HEK293 (cell line): ENCODE results near the gene SSBP3.

Experiments used
- CTCF ChIA-PET: fragments of 350-600 bp; formaldehyde crosslinking; extraction: SDS; loops from one replicate; lab custom pipeline; 2021; ENCODE audit warnings: antibody characterized with exemption; lab: Yijun Ruan, JAX
- POLR2A ChIA-PET: fragments of 300-600 bp; formaldehyde crosslinking; extraction: SDS; loops from one replicate; lab custom pipeline; 2020; ENCODE audit warnings: antibody characterized with exemption, inconsistent platforms; lab: Yijun Ruan, JAX
- H3K27ac ChIP-seq: fragments of 200-500 bp; sonication (Bioruptor generic); 2 replicates; pipeline ENCODE4 v1.5.1; 2014; ENCODE audit warnings: low read depth, low read length, control low read depth, inconsistent platforms; ENCODE audit errors: extremely low read depth
- H3K36me3 ChIP-seq, 2 experiments: fragments of 200-500 bp in 1 of 2; sonication (Bioruptor generic) in 1 of 2; 1 replicate in 1 of 2; 2 replicates in 1 of 2; pipeline ENCODE4 v1.5.1; 2014 to 2017; ENCODE audit warnings: inconsistent platforms in 2 of 2, low read length in 2 of 2; ENCODE audit not compliant: control insufficient read depth in 2 of 2, insufficient read depth in 1 of 2
- H3K4me1 ChIP-seq: fragments of 200-500 bp; sonication (Bioruptor generic); 2 replicates; pipeline ENCODE4 v1.5.1; 2014; ENCODE audit warnings: mild to moderate bottlenecking, low read length, inconsistent platforms; ENCODE audit not compliant: control insufficient read depth, insufficient read depth
- H3K4me3 ChIP-seq: 2 replicates; pipeline ENCODE4 v1.5.1; 2011; ENCODE audit warnings: low read depth, mild to moderate bottlenecking, control low read depth, low read length, moderate library complexity
- H3K9me3 ChIP-seq: fragments of 200-500 bp; sonication (Bioruptor generic); 2 replicates; pipeline ENCODE4 v1.5.1; 2014; ENCODE audit warnings: low read depth, low read length, inconsistent platforms; ENCODE audit not compliant: control insufficient read depth, insufficient read depth
- CTCF ChIP-seq: fragments of 450-650 bp; formaldehyde crosslinking; IDR thresholded peaks from 2 replicates; pipeline ENCODE4 v1.5.1; 2016; ENCODE audit warnings: missing biosample characterization, missing genetic modification characterization
- HOXC10 ChIP-seq: sonication (generic); formaldehyde crosslinking; IDR thresholded peaks from 2 replicates; pipeline ENCODE4 v1.8.1; 2023; ENCODE audit warnings: mild to moderate bottlenecking, missing genetic modification reagents
- KLF17 ChIP-seq: fragments of 450-650 bp; formaldehyde crosslinking; IDR thresholded peaks from 2 replicates; pipeline ENCODE4 v1.5.1; 2016; ENCODE audit warnings: missing biosample characterization, missing genetic modification characterization
- MYNN ChIP-seq: fragments of 450-650 bp; formaldehyde crosslinking; IDR thresholded peaks from 2 replicates; pipeline ENCODE4 v1.5.1; 2016; ENCODE audit warnings: missing biosample characterization, missing genetic modification characterization, borderline replicate concordance
- PRDM2 ChIP-seq: fragments of 450-650 bp; formaldehyde crosslinking; IDR thresholded peaks from 2 replicates; pipeline ENCODE4 v1.5.1; 2016; ENCODE audit warnings: missing biosample characterization, missing genetic modification characterization, borderline replicate concordance
- SP3 ChIP-seq: fragments of 450-650 bp; formaldehyde crosslinking; IDR thresholded peaks from 2 replicates; pipeline ENCODE4 v1.5.1; 2016; ENCODE audit warnings: missing biosample characterization, missing genetic modification characterization
- ZNF24 ChIP-seq: fragments of 450-650 bp; formaldehyde crosslinking; IDR thresholded peaks from 2 replicates; pipeline ENCODE4 v1.5.1; 2016; ENCODE audit warnings: missing biosample characterization, missing genetic modification characterization
- ZNF274 ChIP-seq, 2 experiments: fragments of 200-500 bp in 1 of 2; fragments of 450-650 bp in 1 of 2; sonication (Bioruptor generic) in 1 of 2; formaldehyde crosslinking in 1 of 2; IDR thresholded peaks; 2 replicates each; pipeline versions ENCODE4 v1.5.1 to v1.6.1; 2014 to 2016; ENCODE audit warnings: borderline replicate concordance in 1 of 2, inconsistent platforms in 1 of 2, low read length in 1 of 2, missing biosample characterization in 1 of 2, missing genetic modification characterization in 1 of 2
- ZNF449 ChIP-seq: fragments of 450-650 bp; formaldehyde crosslinking; IDR thresholded peaks from 2 replicates; pipeline ENCODE4 v1.5.1; 2017; ENCODE audit warnings: missing biosample characterization, mild to moderate bottlenecking, missing genetic modification characterization, moderate library complexity
- ZNF530 ChIP-seq: fragments of 450-650 bp; formaldehyde crosslinking; IDR thresholded peaks from 2 replicates; pipeline ENCODE4 v1.5.1; 2016; ENCODE audit warnings: low read depth, missing biosample characterization, missing genetic modification characterization
- ZNF548 ChIP-seq: fragments of 450-650 bp; formaldehyde crosslinking; IDR thresholded peaks from 2 replicates; pipeline ENCODE4 v1.5.1; 2016; ENCODE audit warnings: missing biosample characterization, missing genetic modification characterization
- ZNF623 ChIP-seq: fragments of 450-650 bp; formaldehyde crosslinking; IDR thresholded peaks from 2 replicates; pipeline ENCODE4 v1.5.1; 2016; ENCODE audit warnings: missing biosample characterization, missing genetic modification characterization
- ZNF76 ChIP-seq: fragments of 450-650 bp; formaldehyde crosslinking; IDR thresholded peaks from 2 replicates; pipeline ENCODE4; 2016; ENCODE audit warnings: low read depth, missing biosample characterization, missing genetic modification characterization, borderline replicate concordance
- ZNF768 ChIP-seq: fragments of 450-650 bp; formaldehyde crosslinking; IDR thresholded peaks from 2 replicates; pipeline ENCODE4 v1.5.1; 2018; ENCODE audit warnings: missing biosample characterization, mild to moderate bottlenecking, missing genetic modification characterization
- ZNF777 ChIP-seq: fragments of 450-650 bp; formaldehyde crosslinking; IDR thresholded peaks from 2 replicates; pipeline ENCODE4 v1.5.1; 2017; ENCODE audit warnings: missing biosample characterization, missing genetic modification characterization, borderline replicate concordance
- ZNF791 ChIP-seq: fragments of 450-650 bp; formaldehyde crosslinking; IDR thresholded peaks from 2 replicates; pipeline ENCODE4 v1.5.1; 2016; ENCODE audit warnings: missing biosample characterization, missing genetic modification characterization
- TF ChIP-seq, protein P1 (sequence below): fragments of 450-650 bp; formaldehyde crosslinking; IDR thresholded peaks from 2 replicates; pipeline ENCODE4 v1.5.1; 2017; ENCODE audit warnings: missing biosample characterization, missing genetic modification characterization
- TF ChIP-seq, protein P2 (sequence below): fragments of 450-650 bp; formaldehyde crosslinking; IDR thresholded peaks from 2 replicates; pipeline ENCODE4 v1.5.1; 2017; ENCODE audit warnings: missing biosample characterization, missing genetic modification characterization

The SSBP3 gene

GRCh38 chr1:54341763-54342162, 64.4 kb downstream of the SSBP3 start:
- CTCF ChIA-PET: no interaction called here
- POLR2A ChIA-PET: no interaction called here
- peaks cover 0 to 6% of the 10 kb centered on the region in 2 experiments; a peak in 1 of 3 replicates for H3K36me3 ChIP-seq
- no peak overlapping the region for H3K4me3 ChIP-seq
- no peaks in the 10 kb centered on the region for H3K9me3 ChIP-seq
- TF ChIP-seq ZNF623 (tag by site-specific recombination): peak; percentile 25
- TF ChIP-seq PRDM2 (tag by site-specific recombination): no peak
- peak; percentile 94 for TF ChIP-seq ZNF548 (tag by site-specific recombination)
- TF ChIP-seq, all 188 proteins: peak for 2
- no peak overlapping the region for H3K27ac ChIP-seq
- no peaks in the 10 kb centered on the region for H3K4me1 ChIP-seq

GRCh38 chr1:54340878-54341277, 65.3 kb downstream of the SSBP3 start:
- Histone ChIP-seq H3K4me1 (no peaks in the 10 kb centered on the region), H3K27ac (no peak overlapping the region), H3K4me3 (no peak overlapping the region), H3K9me3 (no peaks in the 10 kb centered on the region), H3K36me3 (peaks cover 0 to 6% of the 10 kb centered on the region in 2 experiments; a peak in 1 of 3 replicates)
- no peak for TF ChIP-seq ZNF24 (tag by site-specific recombination)
- TF ChIP-seq, protein P1, sequence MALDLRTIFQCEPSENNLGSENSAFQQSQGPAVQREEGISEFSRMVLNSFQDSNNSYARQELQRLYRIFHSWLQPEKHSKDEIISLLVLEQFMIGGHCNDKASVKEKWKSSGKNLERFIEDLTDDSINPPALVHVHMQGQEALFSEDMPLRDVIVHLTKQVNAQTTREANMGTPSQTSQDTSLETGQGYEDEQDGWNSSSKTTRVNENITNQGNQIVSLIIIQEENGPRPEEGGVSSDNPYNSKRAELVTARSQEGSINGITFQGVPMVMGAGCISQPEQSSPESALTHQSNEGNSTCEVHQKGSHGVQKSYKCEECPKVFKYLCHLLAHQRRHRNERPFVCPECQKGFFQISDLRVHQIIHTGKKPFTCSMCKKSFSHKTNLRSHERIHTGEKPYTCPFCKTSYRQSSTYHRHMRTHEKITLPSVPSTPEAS: no peak
- TF ChIP-seq ZNF274 (IDR thresholded peaks at IDR 0.05; ENCODE audit: low read length): no peak
- no peak for TF ChIP-seq ZNF274 (tag by site-specific recombination; IDR thresholded peaks at IDR 0.05; ENCODE audit: borderline replicate concordance)
- no peak for TF ChIP-seq KLF17 (tag by site-specific recombination)
- no peak for TF ChIP-seq ZNF76
- no peak for TF ChIP-seq ZNF777
- TF ChIP-seq HOXC10 (CRISPR knock-in tag): no peak
- TF ChIP-seq MYNN (tag by site-specific recombination): no peak
- CTCF ChIA-PET: no interaction called here
- POLR2A ChIA-PET: no interaction called here

GRCh38 chr1:54340434-54340833, 65.8 kb downstream of the SSBP3 start:
- ChIA-PET POLR2A (no interaction called here), CTCF (no interaction called here)
- no peak overlapping the region for H3K4me3 ChIP-seq
- H3K4me1 ChIP-seq: no peaks in the 10 kb centered on the region
- H3K36me3 ChIP-seq: peaks cover 0 to 6% of the 10 kb centered on the region in 2 experiments; a peak in 1 of 3 replicates
- no peak overlapping the region for H3K27ac ChIP-seq
- H3K9me3 ChIP-seq: no peaks in the 10 kb centered on the region
- TF ChIP-seq SP3 (tag by site-specific recombination): no peak
- no peak for TF ChIP-seq ZNF791 (tag by site-specific recombination)
- no peak for TF ChIP-seq ZNF768 (tag by site-specific recombination)
- TF ChIP-seq, protein P2, sequence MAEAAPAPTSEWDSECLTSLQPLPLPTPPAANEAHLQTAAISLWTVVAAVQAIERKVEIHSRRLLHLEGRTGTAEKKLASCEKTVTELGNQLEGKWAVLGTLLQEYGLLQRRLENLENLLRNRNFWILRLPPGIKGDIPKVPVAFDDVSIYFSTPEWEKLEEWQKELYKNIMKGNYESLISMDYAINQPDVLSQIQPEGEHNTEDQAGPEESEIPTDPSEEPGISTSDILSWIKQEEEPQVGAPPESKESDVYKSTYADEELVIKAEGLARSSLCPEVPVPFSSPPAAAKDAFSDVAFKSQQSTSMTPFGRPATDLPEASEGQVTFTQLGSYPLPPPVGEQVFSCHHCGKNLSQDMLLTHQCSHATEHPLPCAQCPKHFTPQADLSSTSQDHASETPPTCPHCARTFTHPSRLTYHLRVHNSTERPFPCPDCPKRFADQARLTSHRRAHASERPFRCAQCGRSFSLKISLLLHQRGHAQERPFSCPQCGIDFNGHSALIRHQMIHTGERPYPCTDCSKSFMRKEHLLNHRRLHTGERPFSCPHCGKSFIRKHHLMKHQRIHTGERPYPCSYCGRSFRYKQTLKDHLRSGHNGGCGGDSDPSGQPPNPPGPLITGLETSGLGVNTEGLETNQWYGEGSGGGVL (tag by site-specific recombination): no peak
- TF ChIP-seq ZNF449 (tag by site-specific recombination): no peak
- no peak for TF ChIP-seq ZNF530 (tag by site-specific recombination)
- TF ChIP-seq CTCF: no peak
